Activated CD4-positive, alpha-beta T cell treated with anti-CD3 and anti-CD28 coated beads, Interleukin-2, amount 10 ng/mL, durations not matched to agents 7 days and 5 days (primary cell): ENCODE measurements around the gene PTPRN2. TPM values are rescaled to one million over a fixed set of nuclear protein-coding genes. Genes with fewer than 3 reads are reported as not detected.

ENCODE experiments used
- CTCF ChIA-PET: fragments of 350-600 bp; sonication (Branson Sonifier 250); formaldehyde crosslinking; loops from one replicate; lab custom pipeline; 2021; ENCODE audit warnings: antibody characterized with exemption; lab: Charles Lee
- POLR2A ChIA-PET: fragments of 350-600 bp; sonication (Branson Sonifier 250); formaldehyde crosslinking; loops from one replicate; lab custom pipeline; 2021; ENCODE audit warnings: antibody characterized with exemption; lab: Charles Lee
- DNase-seq: peaks from one replicate; pipeline ENCODE4 v3.0.0-alpha.2; 2020
- H3K27ac Mint-ChIP-seq: one replicate; pipeline ENCODE4 v1.8.0; 2021; ENCODE audit warnings: mild to moderate bottlenecking, moderate library complexity, mixed read lengths
- H3K27me3 Mint-ChIP-seq: one replicate; pipeline ENCODE4 v1.8.0; 2021; ENCODE audit warnings: mixed read lengths
- H3K36me3 Mint-ChIP-seq: one replicate; pipeline ENCODE4 v1.8.0; 2021; ENCODE audit warnings: low read depth, mixed read lengths
- H3K4me1 Mint-ChIP-seq: one replicate; pipeline ENCODE4 v1.8.0; 2021; ENCODE audit warnings: mixed read lengths
- H3K4me3 Mint-ChIP-seq: one replicate; pipeline ENCODE4 v1.8.0; 2021; ENCODE audit warnings: mild to moderate bottlenecking, moderate library complexity, mixed read lengths
- H3K9me3 Mint-ChIP-seq: one replicate; pipeline ENCODE4 v1.8.0; 2021; ENCODE audit warnings: mixed read lengths
- total RNA-seq, 2 experiments: library from RNA; stranded (reverse); gene quantifications; one replicate each; pipeline ENCODE4 v1.2.3, GENCODE V29; 2021

Gene PTPRN2
- total RNA-seq, 2 experiments from 2014 or later = 2.6 to 2.7 TPM

- H3K27me3 Mint-ChIP-seq = no peaks in the 10 kb centered on the region
- POLR2A ChIA-PET = no interaction called here
Observed at GRCh38 chr7:157612664-157613561, 974.7 kb downstream of the PTPRN2 start.

GRCh38 chr7:157612009-157612663 lies 975.5 kb downstream of the PTPRN2 start:
- CTCF ChIA-PET = interaction anchor here (0.6 to 1.0 kb wide), 4 partner anchors 10 to 200 kb away, joined by 3 read pairs; no protein-coding TSS in a partner anchor
- Mint-ChIP-seq H3K9me3 (no peaks in the 10 kb centered on the region), H3K4me1 (peaks cover 28% of the 10 kb centered on the region), H3K27ac (peak overlapping the region; percentile 86), H3K36me3 (no peaks in the 10 kb centered on the region), H3K27me3 (no peaks in the 10 kb centered on the region), H3K4me3 (peak overlapping the region; percentile 78)
- POLR2A ChIA-PET = no interaction called here
- DNase-seq = no peak

More at GRCh38 chr7:157612664-157613561, 974.7 kb downstream of the PTPRN2 start:
- Mint-ChIP-seq H3K4me1 (peaks cover 28% of the 10 kb centered on the region), H3K27ac (peak overlapping the region; percentile 86), H3K9me3 (no peaks in the 10 kb centered on the region), H3K4me3 (peak overlapping the region; percentile 78), H3K36me3 (no peaks in the 10 kb centered on the region)
- CTCF ChIA-PET = interaction anchor here (0.6 to 1.0 kb wide), 4 partner anchors 10 to 201 kb away, joined by 3 read pairs; no protein-coding TSS in a partner anchor
- peak; percentile 75 for DNase-seq

GRCh38 chr7:157611341-157611740 lies 976.3 kb downstream of the PTPRN2 start:
- CTCF ChIA-PET = no interaction called here
- Mint-ChIP-seq H3K27ac (peak overlapping the region; percentile 46), H3K27me3 (no peaks in the 10 kb centered on the region), H3K36me3 (no peaks in the 10 kb centered on the region), H3K9me3 (no peaks in the 10 kb centered on the region), H3K4me3 (peak overlapping the region; percentile 38), H3K4me1 (peaks cover 30% of the 10 kb centered on the region)
- DNase-seq = no peak
- POLR2A ChIA-PET = no interaction called here

- Mint-ChIP-seq H3K27ac (no peak overlapping the region), H3K4me3 (peak overlapping the region; percentile 38)
Observed at GRCh38 chr7:157610671-157611295, 976.8 kb downstream of the PTPRN2 start.

GRCh38 chr7:157609932-157610640 lies 977.5 kb downstream of the PTPRN2 start:
- H3K4me1 Mint-ChIP-seq = peaks cover 27% of the 10 kb centered on the region
- CTCF ChIA-PET = no interaction called here

More at GRCh38 chr7:157610671-157611295, 976.8 kb downstream of the PTPRN2 start:
- no peak for DNase-seq
- CTCF ChIA-PET = no interaction called here
- Mint-ChIP-seq H3K4me1 (peaks cover 30% of the 10 kb centered on the region), H3K36me3 (no peaks in the 10 kb centered on the region), H3K27me3 (no peaks in the 10 kb centered on the region), H3K9me3 (no peaks in the 10 kb centered on the region)
- POLR2A ChIA-PET = no interaction called here

GRCh38 chr7:157609516-157609915 lies 978.1 kb downstream of the PTPRN2 start:
- Mint-ChIP-seq H3K27me3 (no peaks in the 10 kb centered on the region), H3K4me1 (peaks cover 24% of the 10 kb centered on the region), H3K9me3 (no peaks in the 10 kb centered on the region), H3K36me3 (no peaks in the 10 kb centered on the region), H3K4me3 (no peak overlapping the region), H3K27ac (no peak overlapping the region)
- ChIA-PET POLR2A (no interaction called here), CTCF (no interaction called here)
- DNase-seq = no peak

More at GRCh38 chr7:157609932-157610640, 977.5 kb downstream of the PTPRN2 start:
- Mint-ChIP-seq H3K4me3 (no peak overlapping the region), H3K27ac (no peak overlapping the region), H3K9me3 (no peaks in the 10 kb centered on the region), H3K27me3 (no peaks in the 10 kb centered on the region), H3K36me3 (no peaks in the 10 kb centered on the region)
- DNase-seq = no peak
- POLR2A ChIA-PET = no interaction called here

GRCh38 chr7:157607218-157607617 lies 980.4 kb downstream of the PTPRN2 start:
- no peak for DNase-seq
- H3K27me3 Mint-ChIP-seq = no peaks in the 10 kb centered on the region

GRCh38 chr7:157606140-157606539 lies 981.5 kb downstream of the PTPRN2 start:
- no peak for DNase-seq
- H3K27me3 Mint-ChIP-seq = no peaks in the 10 kb centered on the region

More at GRCh38 chr7:157607218-157607617, 980.4 kb downstream of the PTPRN2 start:
- Mint-ChIP-seq H3K4me1 (peaks cover 10% of the 10 kb centered on the region), H3K36me3 (no peaks in the 10 kb centered on the region), H3K4me3 (no peak overlapping the region), H3K27ac (no peak overlapping the region), H3K9me3 (no peaks in the 10 kb centered on the region)
- CTCF ChIA-PET = interaction anchor here (0.6 kb wide), 1 partner anchor 8 kb away, joined by 3 read pairs; no protein-coding TSS in a partner anchor
- POLR2A ChIA-PET = no interaction called here

GRCh38 chr7:157605638-157606037 lies 982.0 kb downstream of the PTPRN2 start:
- ChIA-PET POLR2A (no interaction called here), CTCF (interaction anchor here (0.6 to 0.9 kb wide), 3 partner anchors 10 to 29 kb away, joined by 3 read pairs; no protein-coding TSS in a partner anchor)
- Mint-ChIP-seq H3K36me3 (no peaks in the 10 kb centered on the region), H3K27me3 (peaks cover 4% of the 10 kb centered on the region), H3K4me3 (no peak overlapping the region), H3K27ac (no peak overlapping the region), H3K9me3 (no peaks in the 10 kb centered on the region), H3K4me1 (peaks cover 2% of the 10 kb centered on the region)
- DNase-seq = no peak

More at GRCh38 chr7:157606140-157606539, 981.5 kb downstream of the PTPRN2 start:
- Mint-ChIP-seq H3K27ac (no peak overlapping the region), H3K9me3 (no peaks in the 10 kb centered on the region), H3K4me1 (peaks cover 3% of the 10 kb centered on the region), H3K4me3 (no peak overlapping the region), H3K36me3 (no peaks in the 10 kb centered on the region)
- POLR2A ChIA-PET = interaction anchor here (0.7 kb wide), 1 partner anchor 84 kb away, joined by 3 read pairs; no protein-coding TSS in a partner anchor
- CTCF ChIA-PET = interaction anchor here (0.6 to 0.9 kb wide), 3 partner anchors 9 to 30 kb away, joined by 3 read pairs; no protein-coding TSS in a partner anchor

GRCh38 chr7:157604661-157605381 lies 982.8 kb downstream of the PTPRN2 start:
- Mint-ChIP-seq H3K36me3 (no peaks in the 10 kb centered on the region), H3K27me3 (peaks cover 4% of the 10 kb centered on the region), H3K4me1 (peaks cover 2% of the 10 kb centered on the region), H3K9me3 (no peaks in the 10 kb centered on the region), H3K27ac (no peak overlapping the region), H3K4me3 (no peak overlapping the region)
- ChIA-PET POLR2A (no interaction called here), CTCF (no interaction called here)
- DNase-seq = no peak

- ChIA-PET CTCF (interaction anchor here (2.3 kb wide), 1 partner anchor 19 kb away, joined by 6 read pairs; no protein-coding TSS in a partner anchor), POLR2A (interaction anchor here (0.5 kb wide), 1 partner anchor 171 kb away, joined by 3 read pairs; no protein-coding TSS in a partner anchor)
- H3K27me3 Mint-ChIP-seq = peaks cover 4% of the 10 kb centered on the region
- no peak overlapping the region for H3K4me3 Mint-ChIP-seq
- no peaks in the 10 kb centered on the region for H3K36me3 Mint-ChIP-seq
- no peaks in the 10 kb centered on the region for H3K9me3 Mint-ChIP-seq
- H3K27ac Mint-ChIP-seq = no peak overlapping the region
- peaks cover 2% of the 10 kb centered on the region for H3K4me1 Mint-ChIP-seq
- no peak for DNase-seq
Observed at GRCh38 chr7:157603716-157604115, 983.9 kb downstream of the PTPRN2 start.
